Peyer's patch (tissue), 4 donors: ENCODE data around the gene HEXA. TPM values are rescaled to one million over a fixed set of nuclear protein-coding genes. Genes with fewer than 3 reads are reported as not detected.
"Not testable (repeated sequence)": the region's sequence is repeated elsewhere in the genome, so short reads cannot be mapped to it uniquely, and the experiment has no call there.

Experiments used
- DNase-seq, 3 donors: peaks; one replicate each; pipeline ENCODE4 v3.0.0-alpha.2; 2017 to 2019
- H3K27ac ChIP-seq, 4 donors: fragments of 200-600 bp; sonication (generic); one replicate each; pipeline ENCODE4 v1.5.1; 2016 to 2019
- H3K27me3 ChIP-seq, 2 donors: fragments of 200-600 bp; sonication (generic); one replicate each; pipeline ENCODE4 v1.5.1; 2019
- H3K36me3 ChIP-seq, 3 donors: fragments of 200-600 bp; sonication (generic); one replicate each; pipeline ENCODE4 v1.5.1; 2016 to 2019
- H3K4me1 ChIP-seq, 4 donors: fragments of 200-600 bp; sonication (generic); one replicate each; pipeline ENCODE4 v1.5.1; 2016 to 2019
- H3K4me3 ChIP-seq, 4 donors: fragments of 200-600 bp; sonication (generic); 1 replicate in 3 of 4; 2 replicates in 1 of 4; pipeline ENCODE4 v1.5.1; 2016 to 2019; ENCODE audit warnings: mild to moderate bottlenecking in 1 of 4
- H3K9me3 ChIP-seq, 4 donors: fragments of 200-600 bp; sonication (generic); one replicate each; pipeline ENCODE4 v1.5.1; 2016 to 2019; ENCODE audit warnings: mild to moderate bottlenecking in 1 of 4
- POLR2A ChIP-seq, 2 donors: fragments of 450-650 bp; IDR thresholded peaks; one replicate each; pipeline ENCODE4 v1.5.1; 2017; ENCODE audit warnings: antibody characterized with exemption in 2 of 2, mild to moderate bottlenecking in 2 of 2, moderate library complexity in 2 of 2
- total RNA-seq, 4 donors: library from RNA; depleted of rRNA; stranded (reverse); fragments of >200 nt; gene quantifications; one replicate each; pipeline ENCODE4 v1.1.0, GENCODE V29; 2016
- TF ChIP-seq, protein P1 (sequence below), 6 experiments: fragments of 450-650 bp in 4 of 6; fragments of 200-600 bp in 2 of 6; sonication (generic) in 1 of 6; IDR thresholded peaks; one replicate each; pipeline ENCODE4 v1.5.1; 2017 to 2019; ENCODE audit warnings: antibody characterized with exemption in 6 of 6, mild to moderate bottlenecking in 3 of 6, moderate library complexity in 1 of 6

Gene HEXA
- total RNA-seq, 4 donors from 2014 or later, result 45.4 to 81.4 (median 69.1) TPM

DNA sequence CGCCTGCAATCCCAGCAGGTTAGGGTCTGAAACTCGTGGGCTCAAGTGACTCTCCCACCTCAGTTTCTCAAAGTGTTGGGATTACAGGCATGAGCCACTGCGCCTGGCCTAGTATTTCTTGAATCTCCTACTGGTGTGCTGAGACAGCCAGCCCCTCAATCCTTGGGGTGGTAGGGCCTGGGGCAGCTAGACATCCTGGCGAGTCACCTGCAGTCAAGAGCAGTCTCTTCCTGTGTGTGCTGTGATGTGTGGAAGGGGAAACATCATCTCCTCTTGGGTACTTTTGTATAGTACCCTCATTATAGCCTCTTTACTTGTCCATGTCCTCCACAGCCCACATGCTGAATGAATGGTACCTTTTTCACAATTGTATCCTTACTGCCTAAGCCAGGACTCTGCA lies 4.9 kb upstream of the HEXA start:
- no peaks in the 10 kb centered on the region for H3K9me3 ChIP-seq
- H3K4me1 ChIP-seq, result peaks cover 0 to 10% (median 3%) of the 10 kb centered on the region in 4 donors
- H3K27ac ChIP-seq, result no peak overlapping the region
- DNase-seq, result no peak
- H3K27me3 ChIP-seq, result no peaks in the 10 kb centered on the region
- TF ChIP-seq POLR2A (IDR thresholded peaks at IDR 0.05), result no peak
- TF ChIP-seq, protein P1, sequence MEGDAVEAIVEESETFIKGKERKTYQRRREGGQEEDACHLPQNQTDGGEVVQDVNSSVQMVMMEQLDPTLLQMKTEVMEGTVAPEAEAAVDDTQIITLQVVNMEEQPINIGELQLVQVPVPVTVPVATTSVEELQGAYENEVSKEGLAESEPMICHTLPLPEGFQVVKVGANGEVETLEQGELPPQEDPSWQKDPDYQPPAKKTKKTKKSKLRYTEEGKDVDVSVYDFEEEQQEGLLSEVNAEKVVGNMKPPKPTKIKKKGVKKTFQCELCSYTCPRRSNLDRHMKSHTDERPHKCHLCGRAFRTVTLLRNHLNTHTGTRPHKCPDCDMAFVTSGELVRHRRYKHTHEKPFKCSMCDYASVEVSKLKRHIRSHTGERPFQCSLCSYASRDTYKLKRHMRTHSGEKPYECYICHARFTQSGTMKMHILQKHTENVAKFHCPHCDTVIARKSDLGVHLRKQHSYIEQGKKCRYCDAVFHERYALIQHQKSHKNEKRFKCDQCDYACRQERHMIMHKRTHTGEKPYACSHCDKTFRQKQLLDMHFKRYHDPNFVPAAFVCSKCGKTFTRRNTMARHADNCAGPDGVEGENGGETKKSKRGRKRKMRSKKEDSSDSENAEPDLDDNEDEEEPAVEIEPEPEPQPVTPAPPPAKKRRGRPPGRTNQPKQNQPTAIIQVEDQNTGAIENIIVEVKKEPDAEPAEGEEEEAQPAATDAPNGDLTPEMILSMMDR (IDR thresholded peaks at IDR 0.05), result no peak
- no peaks in the 10 kb centered on the region for H3K36me3 ChIP-seq
- H3K4me3 ChIP-seq, result no peak overlapping the region

GRCh38 chr15:72379856-72380430 lies 4.1 kb upstream of the HEXA start:
- no peak for DNase-seq
- no peaks in the 10 kb centered on the region for H3K36me3 ChIP-seq
- peaks cover 0 to 13% (median 5%) of the 10 kb centered on the region in 4 donors for H3K4me1 ChIP-seq
- no peaks in the 10 kb centered on the region for H3K9me3 ChIP-seq
- TF ChIP-seq, protein P1 (IDR thresholded peaks at IDR 0.05), result no peak
- TF ChIP-seq POLR2A (IDR thresholded peaks at IDR 0.05), result no peak
- no peak overlapping the region for H3K4me3 ChIP-seq
- H3K27ac ChIP-seq, result no peak overlapping the region
- no peaks in the 10 kb centered on the region for H3K27me3 ChIP-seq

DNA sequence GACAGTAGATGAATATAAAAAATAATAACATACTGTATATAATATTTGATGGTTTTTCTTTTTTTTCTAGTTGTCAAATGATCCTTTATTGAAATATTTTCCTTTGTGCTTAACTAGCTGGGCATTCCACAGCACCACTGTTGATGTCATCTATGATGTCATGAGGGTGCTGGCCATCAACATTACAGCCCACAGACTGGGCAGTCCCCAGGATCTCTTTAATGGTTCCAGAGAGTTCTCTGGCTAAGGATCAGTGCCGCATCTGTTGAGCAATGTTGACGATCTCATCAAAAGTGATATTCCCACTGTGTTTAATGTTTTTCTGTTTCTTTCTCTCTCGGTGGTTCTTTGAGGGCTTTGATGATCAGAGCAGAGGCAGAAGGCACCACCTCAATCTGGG lies 3.3 kb upstream of the HEXA start:
- not testable (repeated sequence) for H3K4me3 ChIP-seq, H3K27me3 ChIP-seq, H3K36me3 ChIP-seq, H3K9me3 ChIP-seq, H3K27ac ChIP-seq, DNase-seq
- H3K4me1 ChIP-seq, result peaks cover 0 to 21% (median 7%) of the 10 kb centered on the region in 4 donors

DNA sequence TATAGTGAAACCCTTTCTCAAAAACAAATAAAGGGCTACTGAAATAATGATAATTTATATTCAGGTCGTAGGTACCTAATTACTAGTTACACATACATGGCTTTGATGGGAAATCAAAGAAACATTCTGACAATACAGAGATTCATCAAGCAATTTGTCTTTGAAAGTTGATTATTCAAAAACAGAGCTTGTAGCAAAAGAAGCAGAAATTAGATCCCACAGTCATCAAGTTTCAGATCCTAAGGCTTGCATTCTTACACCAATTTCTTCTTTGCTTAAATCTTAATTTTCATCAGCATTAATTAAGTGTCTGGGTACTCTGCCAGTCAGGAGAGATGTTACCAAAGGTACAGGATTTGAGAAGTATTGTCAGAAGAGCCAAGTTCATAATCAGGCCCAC lies 1.5 kb upstream of the HEXA start:
- H3K9me3 ChIP-seq, result no peaks in the 10 kb centered on the region
- peaks cover 0 to 31% (median 11%) of the 10 kb centered on the region in 4 donors for H3K4me1 ChIP-seq
- TF ChIP-seq POLR2A (IDR thresholded peaks at IDR 0.05), result no peak
- TF ChIP-seq, protein P1 (IDR thresholded peaks at IDR 0.05), result no peak
- no peak for DNase-seq
- no peaks in the 10 kb centered on the region for H3K27me3 ChIP-seq
- H3K4me3 ChIP-seq, result no peak overlapping the region
- no peaks in the 10 kb centered on the region for H3K36me3 ChIP-seq
- peak overlapping the region in 1 of 4 donors; percentile 88 for H3K27ac ChIP-seq

GRCh38 chr15:72375501-72375845 lies 341 bp downstream of the HEXA start:
- H3K4me3 ChIP-seq, result peak overlapping the region; percentile 72 to 84 (median 76)
- H3K27ac ChIP-seq, result peak overlapping the region; percentile 88 to 96 (median 90)
- H3K36me3 ChIP-seq, result peaks cover 0 to 4% (median 0%) of the 10 kb centered on the region in 3 donors
- peak in 1 of 3 donors; percentile 86 for DNase-seq
- no peaks in the 10 kb centered on the region for H3K27me3 ChIP-seq
- H3K4me1 ChIP-seq, result peaks cover 0 to 38% (median 11%) of the 10 kb centered on the region in 4 donors
- H3K9me3 ChIP-seq, result no peaks in the 10 kb centered on the region
- TF ChIP-seq, protein P1 (IDR thresholded peaks at IDR 0.05), result no peak

DNA sequence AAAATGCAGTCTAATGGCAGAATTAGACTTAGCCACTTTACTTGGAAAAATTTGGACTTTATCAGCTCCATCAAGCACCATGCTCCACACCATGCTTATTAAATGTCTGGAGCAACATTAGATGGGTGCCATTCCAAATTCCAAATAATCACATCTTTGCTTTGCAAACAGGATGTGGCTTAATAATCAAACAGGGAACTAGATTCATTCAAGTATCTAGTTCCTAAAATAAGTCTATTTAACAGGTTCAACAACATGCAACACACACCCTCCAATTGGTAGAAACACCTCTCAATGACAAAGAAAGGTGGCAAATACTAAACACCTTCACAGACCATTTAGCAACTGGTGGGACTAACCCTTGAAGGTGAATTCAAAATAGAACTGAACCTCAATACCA lies 3.5 kb downstream of the HEXA start:
- Histone ChIP-seq H3K4me1 (peaks cover 0 to 53% (median 11%) of the 10 kb centered on the region in 4 donors), H3K36me3 (peaks cover 0 to 9% (median 0%) of the 10 kb centered on the region in 3 donors)
- DNase-seq, result no peak

More for the DNA sequence above, 3.5 kb downstream of the HEXA start:
- H3K9me3 ChIP-seq, result no peaks in the 10 kb centered on the region
- TF ChIP-seq, protein P1 (IDR thresholded peaks at IDR 0.05), result no peak
- no peak for TF ChIP-seq POLR2A (IDR thresholded peaks at IDR 0.05)
- no peaks in the 10 kb centered on the region for H3K27me3 ChIP-seq
- no peak overlapping the region for H3K4me3 ChIP-seq
- H3K27ac ChIP-seq, result no peak overlapping the region
